Mesenchymal stem cell (in vitro differentiated cells and primary cell): ENCODE measurements around the gene CRTC1.

Experiments used
- DNase-seq: peaks from one replicate; pipeline ENCODE4 v3.0.0-alpha.2; 2013
- H2AFZ ChIP-seq: one replicate; pipeline ENCODE4 v1.6.1; 2013; ENCODE audit warnings: low read depth, mild to moderate bottlenecking, control low read depth, inconsistent platforms, low read length, moderate library complexity
- H2AK5ac ChIP-seq: 2 replicates; pipeline ENCODE4 v1.6.1; 2013; ENCODE audit warnings: low read length, moderate library complexity, mild to moderate bottlenecking, inconsistent platforms; ENCODE audit not compliant: severe bottlenecking
- H2BK120ac ChIP-seq: one replicate; pipeline ENCODE4 v1.6.1; 2013; ENCODE audit warnings: low read depth, mild to moderate bottlenecking, inconsistent platforms, low read length, moderate library complexity
- H2BK12ac ChIP-seq, 2 experiments: one replicate each; pipeline ENCODE4 v1.6.1; 2013; ENCODE audit warnings: inconsistent platforms in 2 of 2, low read length in 2 of 2, mild to moderate bottlenecking in 2 of 2, moderate library complexity in 2 of 2, control low read depth in 1 of 2
- H2BK15ac ChIP-seq: one replicate; pipeline ENCODE4 v1.6.1; 2013; ENCODE audit warnings: mild to moderate bottlenecking, low read depth, inconsistent platforms; ENCODE audit not compliant: poor library complexity, severe bottlenecking
- H2BK5ac ChIP-seq: 2 replicates; pipeline ENCODE4 v1.6.1; 2013; ENCODE audit warnings: low read depth, mild to moderate bottlenecking, low read length, control low read depth, inconsistent platforms; ENCODE audit not compliant: poor library complexity, severe bottlenecking
- H3K14ac ChIP-seq, 2 experiments: one replicate each; pipeline ENCODE4 v1.6.1; 2013; ENCODE audit warnings: inconsistent platforms in 2 of 2, low read length in 2 of 2, control low read depth in 1 of 2, mild to moderate bottlenecking in 1 of 2, moderate library complexity in 1 of 2
- H3K18ac ChIP-seq, 2 experiments: one replicate each; pipeline ENCODE4 v1.6.1; 2013; ENCODE audit warnings: inconsistent platforms in 2 of 2, low read length in 2 of 2, control low read depth in 1 of 2, low read depth in 1 of 2, mild to moderate bottlenecking in 1 of 2
- H3K23ac ChIP-seq, 2 experiments: one replicate each; pipeline ENCODE4 v1.6.1; 2013; ENCODE audit warnings: inconsistent platforms in 2 of 2, low read length in 2 of 2, mild to moderate bottlenecking in 2 of 2, moderate library complexity in 2 of 2, control low read depth in 1 of 2
- H3K27ac ChIP-seq: 2 replicates; pipeline ENCODE4 v1.5.1; 2013; ENCODE audit warnings: mild to moderate bottlenecking, moderate library complexity, low read length, control low read depth, inconsistent platforms; ENCODE audit not compliant: poor library complexity, severe bottlenecking
- H3K27me3 ChIP-seq, 2 experiments: 2 replicates each; pipeline versions ENCODE4 v1.6.1 to v1.7.0; 2013; ENCODE audit warnings: low read length in 2 of 2, mild to moderate bottlenecking in 2 of 2, moderate library complexity in 2 of 2, control low read depth in 1 of 2, inconsistent platforms in 1 of 2; ENCODE audit not compliant: control insufficient read depth in 1 of 2, insufficient read depth in 1 of 2
- H3K36me3 ChIP-seq, 2 experiments: 2 replicates each; pipeline versions ENCODE4 v1.6.1 to v1.7.0; 2013; ENCODE audit warnings: low read length in 2 of 2, control low read depth in 1 of 2, inconsistent platforms in 1 of 2, low read depth in 1 of 2, mild to moderate bottlenecking in 1 of 2; ENCODE audit not compliant: insufficient read depth in 2 of 2, control insufficient read depth in 1 of 2
- H3K4ac ChIP-seq, 2 experiments: one replicate each; pipeline ENCODE4 v1.6.1; 2013; ENCODE audit warnings: inconsistent platforms in 2 of 2, low read length in 2 of 2, mild to moderate bottlenecking in 2 of 2, moderate library complexity in 2 of 2, control low read depth in 1 of 2, low read depth in 1 of 2
- H3K4me1 ChIP-seq: 2 replicates; pipeline ENCODE4 v1.6.1; 2013; ENCODE audit warnings: low read depth, low read length, control low read depth; ENCODE audit not compliant: control insufficient read depth, insufficient read depth
- H3K4me2 ChIP-seq: 2 replicates; pipeline ENCODE4 v1.6.1; 2013; ENCODE audit warnings: low read length, mild to moderate bottlenecking, inconsistent platforms; ENCODE audit not compliant: poor library complexity, severe bottlenecking
- H3K4me3 ChIP-seq, 2 experiments: 2 replicates each; pipeline versions ENCODE4 v1.5.1 to v1.7.0; 2013; ENCODE audit warnings: low read length in 2 of 2, mild to moderate bottlenecking in 2 of 2, control low read depth in 1 of 2, low read depth in 1 of 2; ENCODE audit not compliant: insufficient read depth in 1 of 2
- H3K79me1 ChIP-seq: replicated peaks from 2 replicates; pipeline ENCODE4 v1.6.1; 2013; ENCODE audit warnings: mild to moderate bottlenecking, control low read depth, low read length, inconsistent platforms; ENCODE audit not compliant: poor library complexity, severe bottlenecking
- H3K9ac ChIP-seq: 2 replicates; pipeline ENCODE4 v1.7.0; 2013; ENCODE audit warnings: mild to moderate bottlenecking, low read length, moderate library complexity
- H3K9me3 ChIP-seq: 2 replicates; pipeline ENCODE4 v1.7.0; 2013; ENCODE audit warnings: mild to moderate bottlenecking, low read length; ENCODE audit not compliant: control insufficient read depth
- H4K8ac ChIP-seq: one replicate; pipeline ENCODE4 v1.6.1; 2013; ENCODE audit warnings: inconsistent platforms, mild to moderate bottlenecking, low read length, moderate library complexity
- H4K91ac ChIP-seq: one replicate; pipeline ENCODE4 v1.6.1; 2013; ENCODE audit warnings: mild to moderate bottlenecking, low read length, inconsistent platforms
- WGBS: methylation state at CpG from one replicate; pipeline ENCODE4 v1.1.7; 2013; ENCODE audit warnings: mixed read lengths; 5-methylcytosine and 5-hydroxymethylcytosine counted together

CRTC1 gene

DNA sequence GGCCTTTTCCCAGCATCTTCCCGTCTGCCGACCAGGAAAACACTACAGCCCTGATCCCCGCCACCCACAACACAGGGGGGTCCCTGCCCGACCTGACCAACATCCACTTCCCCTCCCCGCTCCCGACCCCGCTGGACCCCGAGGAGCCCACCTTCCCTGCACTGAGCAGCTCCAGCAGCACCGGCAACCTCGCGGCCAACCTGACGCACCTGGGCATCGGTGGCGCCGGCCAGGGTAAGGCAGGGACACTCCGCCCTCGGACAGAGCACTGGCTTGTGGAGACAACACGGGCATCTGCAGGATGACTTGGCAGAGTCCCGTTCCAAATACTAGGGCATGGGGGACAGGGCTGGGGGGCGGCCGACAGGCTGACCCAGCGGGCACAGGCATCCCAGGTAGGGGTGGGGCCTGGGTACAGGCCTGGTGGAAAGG, 76.5 kb downstream of the CRTC1 start:
- H3K27me3 ChIP-seq = no peaks in the 10 kb centered on the region
- no peak overlapping the region for H3K4ac ChIP-seq
- H3K9ac ChIP-seq = no peak overlapping the region
- H2AFZ ChIP-seq = no peak overlapping the region
- no peaks in the 10 kb centered on the region for H3K79me1 ChIP-seq
- H4K91ac ChIP-seq = no peak overlapping the region
- H3K23ac ChIP-seq = no peak overlapping the region
- H2BK15ac ChIP-seq = no peak overlapping the region
- no peak overlapping the region for H4K8ac ChIP-seq
- no peak overlapping the region for H2BK12ac ChIP-seq
- no peak overlapping the region for H2AK5ac ChIP-seq
- 94% methylated on average over 22 of the region's 22 CpGs for WGBS
- H3K18ac ChIP-seq = no peak overlapping the region
- no peak overlapping the region for H2BK120ac ChIP-seq
- no peak overlapping the region for H3K27ac ChIP-seq
- H3K4me3 ChIP-seq = no peak overlapping the region
- no peaks in the 10 kb centered on the region for H3K9me3 ChIP-seq
- no peak overlapping the region for H3K14ac ChIP-seq
- H3K36me3 ChIP-seq = peaks cover 4% of the 10 kb centered on the region in 2 experiments
- no peak for DNase-seq
- H2BK5ac ChIP-seq = no peak overlapping the region
- H3K4me2 ChIP-seq = no peak overlapping the region
- peaks cover 11% of the 10 kb centered on the region for H3K4me1 ChIP-seq

GRCh38 chr19:18760440-18761383, 77.2 kb downstream of the CRTC1 start:
- no peak overlapping the region for H3K4me3 ChIP-seq
- no peak overlapping the region for H3K4ac ChIP-seq
- no peak overlapping the region for H2BK120ac ChIP-seq
- no peak overlapping the region for H2BK5ac ChIP-seq
- H3K27ac ChIP-seq = no peak overlapping the region
- no peak overlapping the region for H2BK15ac ChIP-seq
- H4K91ac ChIP-seq = no peak overlapping the region
- 90% methylated on average over 27 of the region's 27 CpGs for WGBS
- H3K79me1 ChIP-seq = no peaks in the 10 kb centered on the region
- no peaks in the 10 kb centered on the region for H3K27me3 ChIP-seq
- H3K9me3 ChIP-seq = no peaks in the 10 kb centered on the region
- peaks cover 11% of the 10 kb centered on the region for H3K4me1 ChIP-seq
- no peak overlapping the region for H3K14ac ChIP-seq
- no peak overlapping the region for H3K9ac ChIP-seq
- H3K18ac ChIP-seq = no peak overlapping the region
- DNase-seq = no peak
- H4K8ac ChIP-seq = no peak overlapping the region
- H2AK5ac ChIP-seq = no peak overlapping the region
- H2AFZ ChIP-seq = no peak overlapping the region
- H3K4me2 ChIP-seq = no peak overlapping the region
- H3K36me3 ChIP-seq = peaks cover 4 to 7% of the 10 kb centered on the region in 2 experiments
- no peak overlapping the region for H3K23ac ChIP-seq
- no peak overlapping the region for H2BK12ac ChIP-seq

- H3K23ac ChIP-seq = no peak overlapping the region
- no peak for DNase-seq
- no peak overlapping the region for H3K4ac ChIP-seq
- no peak overlapping the region for H3K9ac ChIP-seq
- H2BK12ac ChIP-seq = no peak overlapping the region
- no peaks in the 10 kb centered on the region for H3K27me3 ChIP-seq
- no peak overlapping the region for H3K4me2 ChIP-seq
- H2AFZ ChIP-seq = no peak overlapping the region
- no peak overlapping the region for H3K27ac ChIP-seq
- no peak overlapping the region for H3K14ac ChIP-seq
- no peak overlapping the region for H3K18ac ChIP-seq
- H2AK5ac ChIP-seq = no peak overlapping the region
- WGBS = 99% methylated on average over 16 of the region's 16 CpGs
- H4K91ac ChIP-seq = no peak overlapping the region
- H3K4me1 ChIP-seq = peaks cover 11% of the 10 kb centered on the region
- H2BK15ac ChIP-seq = no peak overlapping the region
- no peaks in the 10 kb centered on the region for H3K79me1 ChIP-seq
- H3K4me3 ChIP-seq = no peak overlapping the region
- no peaks in the 10 kb centered on the region for H3K9me3 ChIP-seq
- no peak overlapping the region for H4K8ac ChIP-seq
- H2BK120ac ChIP-seq = no peak overlapping the region
- H2BK5ac ChIP-seq = no peak overlapping the region
- peaks cover 4 to 7% of the 10 kb centered on the region in 2 experiments for H3K36me3 ChIP-seq
Observed at GRCh38 chr19:18761531-18762110, 78.1 kb downstream of the CRTC1 start.
